OCI-M1 (cell line): ENCODE data around the gene IL12B.
"Not testable (repeated sequence)": the region's sequence is repeated elsewhere in the genome, so short reads cannot be mapped to it uniquely, and the experiment has no call there.

ENCODE experiments used
- DNase-seq: peaks from one replicate; lab custom pipeline; 2025; lab: John Stamatoyannopoulos, UW

IL12B gene

DNA sequence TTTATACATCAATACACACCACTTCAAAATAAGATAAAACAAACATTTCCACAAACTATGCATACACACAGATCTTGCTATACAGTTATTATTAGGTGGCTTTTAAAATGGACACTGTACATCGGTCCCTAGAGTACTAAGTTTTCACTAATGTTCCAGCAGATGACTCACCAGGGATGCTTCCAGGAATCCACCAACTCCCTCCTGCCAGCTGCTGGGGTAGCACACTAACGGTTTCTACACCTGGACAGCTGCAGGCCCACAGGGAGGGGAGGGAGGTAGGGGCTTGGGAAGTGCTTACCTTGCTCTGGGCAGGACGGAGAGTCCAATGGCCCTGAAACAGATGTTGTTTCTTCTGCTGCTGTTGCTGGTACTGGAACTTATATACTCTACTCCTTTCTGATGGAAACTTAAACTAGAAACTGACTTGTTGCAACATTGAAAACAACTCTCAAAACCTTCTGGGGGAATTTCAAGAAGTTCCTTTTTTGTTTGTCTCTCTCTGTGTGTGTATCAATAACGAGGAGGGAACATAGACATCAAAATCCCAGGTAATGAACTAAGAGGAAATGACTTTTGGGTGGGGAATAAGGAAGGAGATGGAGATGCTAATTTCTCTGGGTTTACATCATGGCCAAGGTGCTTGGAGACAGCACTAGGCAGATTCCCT lies at the start of gene IL12B:
TSS of gene IL12B (minus strand) at position 357 of the 670 bp plus-strand sequence. CDS start 3,705 bp downstream, outside the sequence.
- no peak for DNase-seq

GRCh38 chr5:159377653-159378052 lies 47.4 kb upstream of the IL12B start:
- no peak for DNase-seq

- DNase-seq = not testable (repeated sequence)
These were observed 37.6 kb upstream of the IL12B start for GRCh38 chr5:159367866-159368265.

DNA sequence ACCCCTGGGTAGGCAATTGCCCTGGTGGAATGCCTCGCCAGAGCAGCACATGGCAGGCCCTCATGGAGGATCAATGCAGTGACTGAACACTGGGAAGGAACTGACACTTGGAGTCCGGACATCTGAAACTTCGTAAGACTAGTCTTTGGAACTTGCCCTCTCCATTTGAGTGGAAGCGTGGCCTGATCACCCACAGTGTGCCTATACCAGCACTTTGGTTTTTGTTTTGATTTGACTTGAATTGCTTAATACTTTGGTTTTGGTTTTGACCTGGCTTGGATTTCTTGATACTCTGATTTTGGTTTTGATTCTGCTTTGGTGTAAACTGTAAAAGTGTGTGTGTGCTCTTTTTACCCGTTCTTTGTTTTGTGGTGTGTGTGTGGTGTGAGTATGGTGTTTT lies 36.5 kb upstream of the IL12B start:
- DNase-seq = not testable (repeated sequence)

DNA sequence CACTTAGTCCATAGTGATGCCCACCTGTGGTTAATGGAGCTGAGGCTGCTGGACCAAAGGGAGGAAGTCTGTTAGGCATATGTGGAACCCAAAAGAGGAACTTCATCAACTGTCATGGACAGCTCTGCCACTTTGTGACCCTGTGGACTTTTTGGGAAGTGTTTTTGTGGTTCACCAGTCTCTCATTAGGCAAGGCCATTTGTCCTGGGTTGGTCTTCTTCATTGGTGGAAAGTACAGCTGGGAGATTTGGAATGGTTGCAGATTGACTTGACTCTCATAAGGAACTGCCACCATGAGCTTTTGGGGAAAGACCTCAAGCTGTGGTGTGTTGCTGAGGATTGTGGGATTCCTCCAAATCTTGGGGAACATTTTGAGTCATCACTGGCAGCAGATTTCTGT lies 31.9 kb upstream of the IL12B start:
- DNase-seq = peak; percentile 69

GRCh38 chr5:159359871-159360270 lies 29.6 kb upstream of the IL12B start:
- not testable (repeated sequence) for DNase-seq

DNA sequence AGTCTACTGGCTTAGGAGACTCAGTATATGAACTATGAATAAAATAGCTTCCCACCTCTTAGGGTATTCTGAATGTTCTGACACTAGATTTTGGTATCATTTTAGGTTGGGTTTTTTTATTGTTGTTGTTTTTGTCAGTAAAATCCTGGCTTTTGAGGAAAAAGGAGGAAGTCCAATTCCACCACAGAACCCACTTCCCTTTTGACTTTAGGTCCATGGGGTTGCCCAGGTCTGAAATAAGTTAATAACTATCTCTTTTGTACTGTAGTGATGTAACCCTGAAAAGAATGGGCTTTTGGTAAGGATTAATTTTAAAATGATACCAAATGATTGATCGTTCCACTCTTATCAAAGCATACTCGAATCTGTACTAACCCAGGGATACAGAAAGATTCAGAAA lies 29.1 kb upstream of the IL12B start:
- peak; percentile 75 for DNase-seq

DNA sequence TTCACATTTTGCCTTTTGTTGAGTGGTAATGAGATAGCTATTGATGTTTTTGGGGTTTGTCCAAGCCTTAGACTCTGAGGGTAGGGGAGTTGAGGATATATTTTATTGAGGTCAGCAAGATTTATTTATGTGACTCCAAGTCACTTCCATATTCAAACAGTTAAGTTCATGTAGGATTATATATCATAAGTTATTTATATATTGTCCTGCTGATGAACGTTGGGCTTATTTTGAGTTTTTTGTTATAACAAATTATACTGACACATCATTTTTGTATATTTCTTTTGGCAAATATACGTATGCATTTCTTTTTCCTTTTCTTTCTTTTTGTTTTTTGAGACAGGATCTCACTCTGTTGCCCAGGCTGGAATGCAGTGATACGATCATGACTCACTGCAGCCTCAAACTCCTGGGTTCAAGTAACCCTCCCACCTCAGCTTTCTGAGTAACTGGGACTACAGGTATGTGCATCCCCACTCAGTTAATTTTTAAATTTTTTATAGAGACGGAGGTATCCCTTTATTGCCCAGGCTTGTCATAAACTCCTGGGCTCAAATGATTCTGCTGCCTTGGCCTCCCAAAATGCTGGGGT lies 23.5 kb upstream of the IL12B start:
- no peak for DNase-seq

- not testable (repeated sequence) for DNase-seq
These were observed 20.4 kb upstream of the IL12B start for GRCh38 chr5:159350644-159351043.

DNA sequence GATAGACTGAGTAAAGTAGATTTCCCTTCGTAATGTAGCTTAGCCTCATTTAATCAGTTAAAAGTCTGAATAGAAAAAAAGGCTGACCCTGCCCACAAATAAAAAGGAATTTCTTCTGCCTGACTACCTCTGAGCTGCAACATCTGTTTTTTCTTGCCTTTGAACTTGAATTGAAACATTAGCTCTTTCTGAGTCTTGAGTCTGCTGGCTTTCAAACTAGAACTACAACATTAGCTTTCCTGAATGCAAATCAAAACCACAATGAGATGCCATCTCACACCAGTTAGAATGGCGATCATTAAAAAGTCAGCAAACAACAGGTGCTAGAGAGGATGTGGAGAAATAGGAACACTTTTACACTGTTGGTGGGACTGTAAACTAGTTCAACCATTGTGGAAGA lies 19.9 kb upstream of the IL12B start:
- not testable (repeated sequence) for DNase-seq

GRCh38 chr5:159345861-159346260 lies 15.6 kb upstream of the IL12B start:
- DNase-seq = no peak

GRCh38 chr5:159345336-159345735 lies 15.0 kb upstream of the IL12B start:
- DNase-seq = no peak

DNA sequence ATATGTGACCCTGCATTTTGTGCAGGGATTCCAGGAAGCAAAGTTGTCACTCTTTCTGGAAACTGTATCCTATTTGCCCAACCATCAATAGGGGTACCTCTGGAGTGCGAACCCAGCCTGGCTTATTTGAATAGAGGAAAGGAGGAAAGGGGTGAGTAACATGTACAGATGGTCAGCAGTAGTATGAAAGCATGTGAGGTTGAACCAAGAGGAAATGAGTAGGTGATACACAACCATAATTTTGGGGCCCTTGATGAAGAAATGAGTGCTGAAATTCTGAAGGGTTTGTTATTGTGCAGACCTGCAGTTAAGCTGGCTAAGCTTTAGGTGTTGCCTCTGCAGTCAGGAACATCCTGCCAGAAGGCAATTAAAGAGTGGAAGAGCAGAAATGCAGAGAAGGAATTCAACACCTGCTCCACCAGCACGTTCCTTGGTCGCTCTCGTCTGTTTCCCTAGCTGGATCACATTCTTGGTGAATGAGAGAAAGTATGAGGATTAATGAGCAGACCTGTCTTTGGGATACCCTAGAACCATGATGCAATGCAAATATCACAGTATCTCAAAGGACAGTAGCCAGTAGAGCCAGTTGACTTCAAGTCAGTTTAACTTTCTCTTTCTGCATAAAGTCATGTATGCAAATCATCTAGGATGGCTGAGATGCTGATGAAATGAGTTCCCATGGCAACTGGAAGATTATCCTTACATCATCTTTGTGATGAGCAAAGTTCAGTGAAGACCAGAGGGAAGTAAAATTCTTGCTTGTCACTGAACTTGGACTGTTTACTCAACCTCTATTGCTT lies 13.2 kb upstream of the IL12B start:
- no peak for DNase-seq

- peak; percentile 3 for DNase-seq
These were observed 12.6 kb upstream of the IL12B start for GRCh38 chr5:159342840-159343239.

DNA sequence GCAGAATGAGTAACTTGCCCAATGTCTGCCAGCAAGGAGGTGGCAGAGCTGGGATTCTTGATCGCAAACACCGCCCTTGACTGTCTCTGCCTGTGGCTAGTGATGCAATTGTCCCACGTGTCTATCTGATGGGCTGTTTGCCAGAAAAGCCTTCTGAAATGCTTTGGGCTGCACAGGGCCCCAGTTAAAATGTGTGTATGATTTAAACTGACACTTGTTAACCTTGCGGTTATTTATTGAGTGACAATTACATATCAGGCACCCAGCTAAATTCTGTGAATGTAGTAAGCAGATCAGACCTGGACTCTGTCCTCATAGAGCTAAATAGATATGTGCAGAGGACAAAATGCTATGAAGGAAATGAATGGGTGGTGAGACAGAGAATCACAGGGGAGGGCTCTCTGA lies 11.6 kb upstream of the IL12B start:
- DNase-seq = peak; percentile 95

GRCh38 chr5:159341145-159341544 lies 10.9 kb upstream of the IL12B start:
- DNase-seq = no peak

GRCh38 chr5:159340511-159340910 lies 10.2 kb upstream of the IL12B start:
- no peak for DNase-seq

- no peak for DNase-seq
These were observed 9.2 kb upstream of the IL12B start for GRCh38 chr5:159339460-159339859.

DNA sequence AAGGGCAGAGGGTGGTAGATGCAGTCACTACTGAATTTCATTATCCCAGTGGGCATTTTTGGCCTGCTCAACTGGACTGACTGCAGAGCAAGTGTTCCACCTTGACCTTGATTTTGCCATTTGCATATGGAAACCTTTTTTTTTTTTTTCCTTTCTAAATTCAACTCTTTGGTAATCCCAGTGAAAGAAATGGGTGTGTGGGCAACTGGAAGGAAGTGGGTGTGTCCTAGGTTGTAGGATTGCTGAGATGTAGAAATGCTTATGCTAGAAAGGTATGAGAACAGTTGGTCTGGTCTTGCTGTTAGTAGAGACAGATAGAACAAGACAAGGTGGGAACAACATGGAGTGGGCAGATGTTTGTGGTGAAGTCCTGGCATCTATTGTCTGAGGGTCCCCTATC lies 7.8 kb upstream of the IL12B start:
- no peak for DNase-seq

GRCh38 chr5:159337016-159337955 lies 7.0 kb upstream of the IL12B start:
- peak; percentile 82 for DNase-seq

DNA sequence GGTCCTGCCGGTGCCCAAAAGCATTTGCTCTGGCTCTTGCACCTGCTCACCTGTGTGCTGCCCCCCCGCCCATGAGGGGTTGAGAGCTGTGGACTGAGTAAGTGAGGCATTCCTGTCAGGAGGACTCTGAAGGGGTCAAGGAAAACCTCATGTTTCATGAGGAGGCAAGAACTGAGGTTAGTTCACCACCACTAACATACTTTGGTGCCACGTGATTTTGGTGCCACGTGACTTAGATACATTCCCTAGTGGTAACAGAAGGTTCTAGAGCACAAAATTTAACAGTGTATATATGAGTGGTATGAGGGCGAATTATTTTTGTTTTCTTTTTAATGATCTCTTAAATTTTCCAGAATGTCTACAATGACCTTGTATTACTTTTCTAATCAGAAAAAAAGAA lies 6.3 kb upstream of the IL12B start:
- DNase-seq = no peak

DNA sequence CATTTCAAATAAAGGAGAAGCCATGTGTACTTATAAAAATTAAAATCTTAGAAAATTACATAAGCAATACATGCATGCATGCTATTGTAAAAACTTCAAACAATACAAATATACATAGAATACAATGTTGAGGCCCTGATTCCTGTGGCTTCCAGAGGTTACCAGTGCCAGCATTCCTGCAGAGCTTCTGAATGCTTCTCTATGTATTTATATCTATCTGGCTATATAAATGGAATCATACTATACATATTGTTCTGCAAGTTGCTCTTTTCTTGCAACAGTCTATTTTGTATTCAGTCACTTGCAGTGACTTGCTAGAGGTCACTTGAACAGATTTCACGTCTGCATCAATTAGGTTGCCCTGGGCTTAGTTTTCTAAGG lies 3.2 kb upstream of the IL12B start:
- no peak for DNase-seq
